Measurements from ENCODE around the gene CSNK1G1. TPM values are rescaled to one million over a fixed set of nuclear protein-coding genes. Genes with fewer than 3 reads are reported as not detected.

Gene CSNK1G1
- total RNA-seq, 1 experiment from 2014 or later: 23.9 TPM

- Mint-ChIP-seq H3K36me3 (ENCODE audit: insufficient read depth, unreplicated experiment) (no peaks in the 10 kb centered on the region), H3K27ac (ENCODE audit: unreplicated experiment) (no peak overlapping the region), H3K27me3 (ENCODE audit: unreplicated experiment) (no peaks in the 10 kb centered on the region), H3K4me1 (ENCODE audit: low read depth, unreplicated experiment) (peaks cover 8% of the 10 kb centered on the region), H3K4me3 (ENCODE audit: low read depth, unreplicated experiment) (no peak overlapping the region), H3K9me3 (ENCODE audit: low read depth, unreplicated experiment) (no peaks in the 10 kb centered on the region)
- TF ChIP-seq CTCF (IDR thresholded peaks at IDR 0.05; ENCODE audit: unreplicated experiment): no peak
- intact Hi-C loops (cut with micrococcal nuclease; ENCODE audit: unreplicated experiment): no loop called here
- no peak for DNase-seq
- CTCF ChIA-PET: no interaction called here
- no TSS peak for BruUV-seq (replicated peaks)
Measured at GRCh38 chr15:64287953-64288352, 68.0 kb downstream of the CSNK1G1 start.

DNA sequence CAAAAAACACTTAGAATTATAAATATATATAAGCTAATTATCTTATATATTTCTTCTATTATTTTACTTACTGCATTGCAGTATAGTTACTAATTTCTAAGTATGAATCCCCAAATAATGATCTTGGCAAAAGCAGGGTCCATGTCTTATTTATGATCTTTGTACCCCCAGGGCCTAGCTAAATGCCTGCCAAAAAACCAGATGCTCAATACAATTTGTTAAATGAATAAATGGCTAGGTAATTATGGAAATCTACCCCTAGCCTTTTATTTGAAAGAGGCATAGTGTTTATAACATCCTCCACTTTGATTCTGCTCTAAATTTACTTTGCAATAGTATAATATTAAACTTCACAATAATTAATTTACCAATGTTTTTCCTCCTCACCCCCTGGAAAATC, 69.5 kb downstream of the CSNK1G1 start:
- BruUV-seq (replicated peaks): no TSS peak
- no peak for DNase-seq
- Mint-ChIP-seq H3K27me3 (ENCODE audit: unreplicated experiment) (no peaks in the 10 kb centered on the region), H3K36me3 (ENCODE audit: insufficient read depth, unreplicated experiment) (no peaks in the 10 kb centered on the region), H3K27ac (ENCODE audit: unreplicated experiment) (no peak overlapping the region), H3K4me1 (ENCODE audit: low read depth, unreplicated experiment) (peaks cover 8% of the 10 kb centered on the region), H3K4me3 (ENCODE audit: low read depth, unreplicated experiment) (no peak overlapping the region), H3K9me3 (ENCODE audit: low read depth, unreplicated experiment) (no peaks in the 10 kb centered on the region)
- intact Hi-C loops (cut with micrococcal nuclease; ENCODE audit: unreplicated experiment): no loop called here
- TF ChIP-seq CTCF (IDR thresholded peaks at IDR 0.05; ENCODE audit: unreplicated experiment): no peak
- CTCF ChIA-PET: no interaction called here

GRCh38 chr15:64285871-64286270, 70.1 kb downstream of the CSNK1G1 start:
- intact Hi-C loops (cut with micrococcal nuclease; ENCODE audit: unreplicated experiment): no loop called here
- BruUV-seq (replicated peaks): no TSS peak
- Mint-ChIP-seq H3K27ac (ENCODE audit: unreplicated experiment) (no peak overlapping the region), H3K27me3 (ENCODE audit: unreplicated experiment) (no peaks in the 10 kb centered on the region), H3K4me3 (ENCODE audit: low read depth, unreplicated experiment) (no peak overlapping the region), H3K36me3 (ENCODE audit: insufficient read depth, unreplicated experiment) (no peaks in the 10 kb centered on the region), H3K9me3 (ENCODE audit: low read depth, unreplicated experiment) (no peaks in the 10 kb centered on the region), H3K4me1 (ENCODE audit: low read depth, unreplicated experiment) (peaks cover 8% of the 10 kb centered on the region)
- no peak for DNase-seq
- no peak for TF ChIP-seq CTCF (IDR thresholded peaks at IDR 0.05; ENCODE audit: unreplicated experiment)
- CTCF ChIA-PET: interaction anchor here (0.7 kb wide), 1 partner anchor 55 kb away, joined by 3 read pairs; no protein-coding TSS in a partner anchor

- CTCF ChIA-PET: interaction anchor here (0.7 kb wide), 1 partner anchor 54 kb away, joined by 3 read pairs; no protein-coding TSS in a partner anchor
- Mint-ChIP-seq H3K9me3 (ENCODE audit: low read depth, unreplicated experiment) (no peaks in the 10 kb centered on the region), H3K36me3 (ENCODE audit: insufficient read depth, unreplicated experiment) (no peaks in the 10 kb centered on the region)
Measured at GRCh38 chr15:64285150-64285549, 70.8 kb downstream of the CSNK1G1 start.

More at GRCh38 chr15:64285150-64285549, 70.8 kb downstream of the CSNK1G1 start:
- no peak for TF ChIP-seq CTCF (IDR thresholded peaks at IDR 0.05; ENCODE audit: unreplicated experiment)
- no peak for DNase-seq
- intact Hi-C loops (cut with micrococcal nuclease; ENCODE audit: unreplicated experiment): no loop called here
- Mint-ChIP-seq H3K27me3 (ENCODE audit: unreplicated experiment) (no peaks in the 10 kb centered on the region), H3K4me3 (ENCODE audit: low read depth, unreplicated experiment) (no peak overlapping the region), H3K27ac (ENCODE audit: unreplicated experiment) (no peak overlapping the region), H3K4me1 (ENCODE audit: low read depth, unreplicated experiment) (peaks cover 8% of the 10 kb centered on the region)
- BruUV-seq (replicated peaks): no TSS peak
